HEK293 (cell line): Measurements from ENCODE around the gene HOXA3.

ENCODE experiments used
- HIC1 ChIP-seq: fragments of 450-650 bp; formaldehyde crosslinking; IDR thresholded peaks from 2 replicates; pipeline ENCODE4 v1.5.1; 2016; ENCODE audit warnings: missing biosample characterization, missing genetic modification characterization
- KLF1 ChIP-seq: fragments of 450-650 bp; formaldehyde crosslinking; IDR thresholded peaks from 2 replicates; pipeline ENCODE4 v1.5.1; 2016; ENCODE audit warnings: missing biosample characterization, missing genetic modification characterization
- KLF10 ChIP-seq: fragments of 450-650 bp; IDR thresholded peaks from 2 replicates; pipeline ENCODE4 v1.5.1; 2018; ENCODE audit warnings: missing biosample characterization, mild to moderate bottlenecking, missing genetic modification characterization
- MYNN ChIP-seq: fragments of 450-650 bp; formaldehyde crosslinking; IDR thresholded peaks from 2 replicates; pipeline ENCODE4 v1.5.1; 2016; ENCODE audit warnings: missing biosample characterization, missing genetic modification characterization, borderline replicate concordance
- ZBTB44 ChIP-seq: fragments of 450-650 bp; IDR thresholded peaks from 2 replicates; pipeline ENCODE4 v1.5.1; 2018; ENCODE audit warnings: missing biosample characterization, mild to moderate bottlenecking, missing genetic modification characterization
- ZBTB48 ChIP-seq: fragments of 450-650 bp; formaldehyde crosslinking; IDR thresholded peaks from 2 replicates; pipeline ENCODE4 v1.5.1; 2016; ENCODE audit warnings: missing biosample characterization, missing genetic modification characterization
- ZEB2 ChIP-seq: fragments of 450-650 bp; formaldehyde crosslinking; IDR thresholded peaks from 2 replicates; pipeline ENCODE4 v1.5.1; 2016; ENCODE audit warnings: missing biosample characterization, missing genetic modification characterization
- ZFP41 ChIP-seq: fragments of 450-650 bp; formaldehyde crosslinking; IDR thresholded peaks from 2 replicates; pipeline ENCODE4 v1.5.1; 2016; ENCODE audit warnings: missing biosample characterization, missing genetic modification characterization, borderline replicate concordance
- ZNF146 ChIP-seq: fragments of 450-650 bp; formaldehyde crosslinking; IDR thresholded peaks from 2 replicates; pipeline ENCODE4 v1.5.1; 2016; ENCODE audit warnings: missing biosample characterization, missing genetic modification characterization
- ZNF174 ChIP-seq: fragments of 450-650 bp; formaldehyde crosslinking; IDR thresholded peaks from 2 replicates; pipeline ENCODE4 v1.5.0; 2017; ENCODE audit warnings: missing biosample characterization, mild to moderate bottlenecking, missing genetic modification characterization
- ZNF24 ChIP-seq: fragments of 450-650 bp; formaldehyde crosslinking; IDR thresholded peaks from 2 replicates; pipeline ENCODE4 v1.5.1; 2016; ENCODE audit warnings: missing biosample characterization, missing genetic modification characterization
- ZNF280C ChIP-seq: fragments of 450-650 bp; formaldehyde crosslinking; IDR thresholded peaks from 2 replicates; pipeline ENCODE4 v1.5.1; 2016; ENCODE audit warnings: missing biosample characterization, missing genetic modification characterization
- ZNF324 ChIP-seq: fragments of 450-650 bp; formaldehyde crosslinking; IDR thresholded peaks from 2 replicates; pipeline ENCODE4 v1.5.1; 2016; ENCODE audit warnings: missing biosample characterization, missing genetic modification characterization
- ZNF391 ChIP-seq: fragments of 450-650 bp; formaldehyde crosslinking; IDR thresholded peaks from 2 replicates; pipeline ENCODE4 v1.5.1; 2016; ENCODE audit warnings: low read depth, missing biosample characterization, missing genetic modification characterization, borderline replicate concordance
- ZNF433 ChIP-seq: fragments of 450-650 bp; formaldehyde crosslinking; IDR thresholded peaks from 2 replicates; pipeline ENCODE4 v1.5.1; 2016; ENCODE audit warnings: missing biosample characterization, missing genetic modification characterization, low read depth
- ZNF544 ChIP-seq: fragments of 450-650 bp; formaldehyde crosslinking; IDR thresholded peaks from 2 replicates; pipeline ENCODE4 v1.5.0; 2017; ENCODE audit warnings: missing biosample characterization, missing genetic modification characterization
- ZNF558 ChIP-seq: fragments of 450-650 bp; formaldehyde crosslinking; IDR thresholded peaks from 2 replicates; pipeline ENCODE4 v1.5.1; 2016; ENCODE audit warnings: missing biosample characterization, missing genetic modification characterization
- ZNF561 ChIP-seq: fragments of 450-650 bp; IDR thresholded peaks from 2 replicates; pipeline ENCODE4 v1.5.1; 2018; ENCODE audit warnings: missing biosample characterization, missing genetic modification characterization, borderline replicate concordance
- ZNF629 ChIP-seq: fragments of 450-650 bp; formaldehyde crosslinking; IDR thresholded peaks from 2 replicates; pipeline ENCODE4 v1.5.1; 2017; ENCODE audit warnings: missing biosample characterization, missing genetic modification characterization
- ZNF660 ChIP-seq: fragments of 450-650 bp; IDR thresholded peaks from 2 replicates; pipeline ENCODE4 v1.5.1; 2018; ENCODE audit warnings: missing biosample characterization, mild to moderate bottlenecking, missing genetic modification characterization
- ZNF76 ChIP-seq: fragments of 450-650 bp; formaldehyde crosslinking; IDR thresholded peaks from 2 replicates; pipeline ENCODE4; 2016; ENCODE audit warnings: low read depth, missing biosample characterization, missing genetic modification characterization, borderline replicate concordance
- ZSCAN30 ChIP-seq: fragments of 450-650 bp; IDR thresholded peaks from 2 replicates; pipeline ENCODE4 v1.5.1; 2018; ENCODE audit warnings: missing biosample characterization, mild to moderate bottlenecking, missing genetic modification characterization, moderate library complexity
- ZXDB ChIP-seq: fragments of 450-650 bp; formaldehyde crosslinking; IDR thresholded peaks from 2 replicates; pipeline ENCODE4 v1.5.1; 2016; ENCODE audit warnings: missing biosample characterization, missing genetic modification characterization
- TF ChIP-seq, protein P1 (sequence below): fragments of 450-650 bp; formaldehyde crosslinking; IDR thresholded peaks from 2 replicates; pipeline ENCODE4 v1.5.1; 2016; ENCODE audit warnings: missing biosample characterization, missing genetic modification characterization
- TF ChIP-seq, protein P2 (sequence below): fragments of 450-650 bp; IDR thresholded peaks from 2 replicates; pipeline ENCODE4 v1.5.1; 2018; ENCODE audit warnings: missing biosample characterization, missing genetic modification characterization
- TF ChIP-seq, protein P3 (sequence below): fragments of 450-650 bp; formaldehyde crosslinking; IDR thresholded peaks from 2 replicates; pipeline ENCODE4 v1.5.1; 2016; ENCODE audit warnings: missing biosample characterization, missing genetic modification characterization

The HOXA3 gene

DNA sequence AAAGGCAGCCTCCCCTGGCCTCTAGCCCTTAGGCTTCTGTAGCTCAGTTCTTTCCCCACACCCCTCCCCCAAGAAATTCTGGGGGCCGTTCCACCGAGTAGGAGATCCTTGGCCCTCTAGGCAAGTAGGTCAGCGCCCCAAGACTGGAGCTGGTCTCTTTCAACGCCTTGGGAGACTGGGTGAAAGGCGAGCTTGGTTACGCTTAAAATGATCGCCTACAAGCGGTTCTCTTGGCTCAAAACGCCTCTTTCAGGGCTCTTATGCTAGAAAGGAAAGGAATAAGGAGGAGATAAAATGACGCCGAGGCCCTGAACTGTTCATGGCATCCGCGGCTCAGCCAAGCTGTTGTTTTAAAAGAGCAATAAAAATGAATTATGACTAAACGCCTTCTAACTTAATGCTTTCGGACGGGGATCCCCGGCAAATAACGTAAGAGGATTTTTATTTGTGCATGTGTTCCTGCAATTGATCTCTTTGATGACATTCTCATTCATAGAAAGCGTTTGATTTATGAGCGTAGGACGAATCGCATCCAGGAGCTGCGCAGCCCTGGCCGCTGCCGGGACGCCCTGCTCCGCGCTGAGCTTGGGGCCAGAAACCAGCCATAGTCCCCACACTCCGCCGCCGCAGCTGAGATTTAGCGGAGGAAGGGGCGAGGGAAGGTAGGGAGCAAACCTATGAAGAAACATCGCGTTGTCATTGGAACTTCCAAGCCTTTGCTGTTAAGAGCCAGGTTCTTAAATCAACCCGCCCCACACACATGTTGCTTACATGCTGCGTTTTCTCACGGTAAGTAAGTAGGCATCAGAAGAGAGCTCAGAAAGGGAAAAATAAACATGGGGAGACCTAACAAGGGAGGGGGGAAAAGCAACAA, 53.6 kb downstream of the HOXA3 start (continued):
- TF ChIP-seq HIC1 (peak; percentile 62; the same call in 1 of the 2 replicates), ZBTB48 (tag by site-specific recombination) (0 out of 2 replicates have a peak, but pooled peaks have one; percentile 65), ZXDB (tag by site-specific recombination) (peak; percentile 75; the same call in 1 of the 2 replicates), MYNN (tag by site-specific recombination) (peak; percentile 94), ZNF561 (tag by site-specific recombination) (peak; percentile 69; the same call in 1 of the 2 replicates), ZFP41 (tag by site-specific recombination) (no peak), ZNF76 (peak; percentile 18; the same call in 1 of the 2 replicates), ZNF544 (tag by site-specific recombination) (no peak), ZNF24 (tag by site-specific recombination) (peak; percentile 52; the same call in 1 of the 2 replicates), ZNF174 (tag by site-specific recombination) (no peak), ZNF629 (tag by site-specific recombination) (peak; percentile 92), ZNF433 (no peak), KLF10 (tag by site-specific recombination) (peak; percentile 82), ZNF558 (tag by site-specific recombination) (0 out of 2 replicates have a peak, but pooled peaks have one; percentile 29), KLF1 (tag by site-specific recombination) (peak; percentile 45), ZBTB44 (tag by site-specific recombination) (peak; percentile 91), ZEB2 (tag by site-specific recombination) (peak; percentile 92), ZNF324 (tag by site-specific recombination) (no peak), ZSCAN30 (tag by site-specific recombination) (peak; percentile 88), ZNF146 (tag by site-specific recombination) (peak; percentile 42; the same call in 1 of the 2 replicates), ZNF391 (tag by site-specific recombination) (no peak), ZNF660 (tag by site-specific recombination) (0 out of 2 replicates have a peak, but pooled peaks have one; percentile 38), ZNF280C (tag by site-specific recombination) (no peak)
- TF ChIP-seq, protein P1, sequence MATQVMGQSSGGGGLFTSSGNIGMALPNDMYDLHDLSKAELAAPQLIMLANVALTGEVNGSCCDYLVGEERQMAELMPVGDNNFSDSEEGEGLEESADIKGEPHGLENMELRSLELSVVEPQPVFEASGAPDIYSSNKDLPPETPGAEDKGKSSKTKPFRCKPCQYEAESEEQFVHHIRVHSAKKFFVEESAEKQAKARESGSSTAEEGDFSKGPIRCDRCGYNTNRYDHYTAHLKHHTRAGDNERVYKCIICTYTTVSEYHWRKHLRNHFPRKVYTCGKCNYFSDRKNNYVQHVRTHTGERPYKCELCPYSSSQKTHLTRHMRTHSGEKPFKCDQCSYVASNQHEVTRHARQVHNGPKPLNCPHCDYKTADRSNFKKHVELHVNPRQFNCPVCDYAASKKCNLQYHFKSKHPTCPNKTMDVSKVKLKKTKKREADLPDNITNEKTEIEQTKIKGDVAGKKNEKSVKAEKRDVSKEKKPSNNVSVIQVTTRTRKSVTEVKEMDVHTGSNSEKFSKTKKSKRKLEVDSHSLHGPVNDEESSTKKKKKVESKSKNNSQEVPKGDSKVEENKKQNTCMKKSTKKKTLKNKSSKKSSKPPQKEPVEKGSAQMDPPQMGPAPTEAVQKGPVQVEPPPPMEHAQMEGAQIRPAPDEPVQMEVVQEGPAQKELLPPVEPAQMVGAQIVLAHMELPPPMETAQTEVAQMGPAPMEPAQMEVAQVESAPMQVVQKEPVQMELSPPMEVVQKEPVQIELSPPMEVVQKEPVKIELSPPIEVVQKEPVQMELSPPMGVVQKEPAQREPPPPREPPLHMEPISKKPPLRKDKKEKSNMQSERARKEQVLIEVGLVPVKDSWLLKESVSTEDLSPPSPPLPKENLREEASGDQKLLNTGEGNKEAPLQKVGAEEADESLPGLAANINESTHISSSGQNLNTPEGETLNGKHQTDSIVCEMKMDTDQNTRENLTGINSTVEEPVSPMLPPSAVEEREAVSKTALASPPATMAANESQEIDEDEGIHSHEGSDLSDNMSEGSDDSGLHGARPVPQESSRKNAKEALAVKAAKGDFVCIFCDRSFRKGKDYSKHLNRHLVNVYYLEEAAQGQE (tag by site-specific recombination) = no peak
- TF ChIP-seq, protein P2, sequence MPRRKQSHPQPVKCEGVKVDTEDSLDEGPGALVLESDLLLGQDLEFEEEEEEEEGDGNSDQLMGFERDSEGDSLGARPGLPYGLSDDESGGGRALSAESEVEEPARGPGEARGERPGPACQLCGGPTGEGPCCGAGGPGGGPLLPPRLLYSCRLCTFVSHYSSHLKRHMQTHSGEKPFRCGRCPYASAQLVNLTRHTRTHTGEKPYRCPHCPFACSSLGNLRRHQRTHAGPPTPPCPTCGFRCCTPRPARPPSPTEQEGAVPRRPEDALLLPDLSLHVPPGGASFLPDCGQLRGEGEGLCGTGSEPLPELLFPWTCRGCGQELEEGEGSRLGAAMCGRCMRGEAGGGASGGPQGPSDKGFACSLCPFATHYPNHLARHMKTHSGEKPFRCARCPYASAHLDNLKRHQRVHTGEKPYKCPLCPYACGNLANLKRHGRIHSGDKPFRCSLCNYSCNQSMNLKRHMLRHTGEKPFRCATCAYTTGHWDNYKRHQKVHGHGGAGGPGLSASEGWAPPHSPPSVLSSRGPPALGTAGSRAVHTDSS (tag by site-specific recombination) = no peak
- TF ChIP-seq, protein P3, sequence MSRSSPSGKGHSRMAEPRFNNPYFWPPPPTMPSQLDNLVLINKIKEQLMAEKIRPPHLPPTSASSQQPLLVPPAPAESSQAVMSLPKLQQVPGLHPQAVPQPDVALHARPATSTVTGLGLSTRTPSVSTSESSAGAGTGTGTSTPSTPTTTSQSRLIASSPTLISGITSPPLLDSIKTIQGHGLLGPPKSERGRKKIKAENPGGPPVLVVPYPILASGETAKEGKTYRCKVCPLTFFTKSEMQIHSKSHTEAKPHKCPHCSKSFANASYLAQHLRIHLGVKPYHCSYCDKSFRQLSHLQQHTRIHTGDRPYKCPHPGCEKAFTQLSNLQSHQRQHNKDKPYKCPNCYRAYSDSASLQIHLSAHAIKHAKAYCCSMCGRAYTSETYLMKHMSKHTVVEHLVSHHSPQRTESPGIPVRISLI (tag by site-specific recombination) = no peak
